NCI-H345 (cell line): ENCODE measurements around the gene NASP.

ENCODE experiments used
- DNase-seq: peaks from one replicate; lab custom pipeline; 2025; lab: John Stamatoyannopoulos, UW

The NASP gene, protein sequence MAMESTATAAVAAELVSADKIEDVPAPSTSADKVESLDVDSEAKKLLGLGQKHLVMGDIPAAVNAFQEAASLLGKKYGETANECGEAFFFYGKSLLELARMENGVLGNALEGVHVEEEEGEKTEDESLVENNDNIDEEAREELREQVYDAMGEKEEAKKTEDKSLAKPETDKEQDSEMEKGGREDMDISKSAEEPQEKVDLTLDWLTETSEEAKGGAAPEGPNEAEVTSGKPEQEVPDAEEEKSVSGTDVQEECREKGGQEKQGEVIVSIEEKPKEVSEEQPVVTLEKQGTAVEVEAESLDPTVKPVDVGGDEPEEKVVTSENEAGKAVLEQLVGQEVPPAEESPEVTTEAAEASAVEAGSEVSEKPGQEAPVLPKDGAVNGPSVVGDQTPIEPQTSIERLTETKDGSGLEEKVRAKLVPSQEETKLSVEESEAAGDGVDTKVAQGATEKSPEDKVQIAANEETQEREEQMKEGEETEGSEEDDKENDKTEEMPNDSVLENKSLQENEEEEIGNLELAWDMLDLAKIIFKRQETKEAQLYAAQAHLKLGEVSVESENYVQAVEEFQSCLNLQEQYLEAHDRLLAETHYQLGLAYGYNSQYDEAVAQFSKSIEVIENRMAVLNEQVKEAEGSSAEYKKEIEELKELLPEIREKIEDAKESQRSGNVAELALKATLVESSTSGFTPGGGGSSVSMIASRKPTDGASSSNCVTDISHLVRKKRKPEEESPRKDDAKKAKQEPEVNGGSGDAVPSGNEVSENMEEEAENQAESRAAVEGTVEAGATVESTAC

DNA sequence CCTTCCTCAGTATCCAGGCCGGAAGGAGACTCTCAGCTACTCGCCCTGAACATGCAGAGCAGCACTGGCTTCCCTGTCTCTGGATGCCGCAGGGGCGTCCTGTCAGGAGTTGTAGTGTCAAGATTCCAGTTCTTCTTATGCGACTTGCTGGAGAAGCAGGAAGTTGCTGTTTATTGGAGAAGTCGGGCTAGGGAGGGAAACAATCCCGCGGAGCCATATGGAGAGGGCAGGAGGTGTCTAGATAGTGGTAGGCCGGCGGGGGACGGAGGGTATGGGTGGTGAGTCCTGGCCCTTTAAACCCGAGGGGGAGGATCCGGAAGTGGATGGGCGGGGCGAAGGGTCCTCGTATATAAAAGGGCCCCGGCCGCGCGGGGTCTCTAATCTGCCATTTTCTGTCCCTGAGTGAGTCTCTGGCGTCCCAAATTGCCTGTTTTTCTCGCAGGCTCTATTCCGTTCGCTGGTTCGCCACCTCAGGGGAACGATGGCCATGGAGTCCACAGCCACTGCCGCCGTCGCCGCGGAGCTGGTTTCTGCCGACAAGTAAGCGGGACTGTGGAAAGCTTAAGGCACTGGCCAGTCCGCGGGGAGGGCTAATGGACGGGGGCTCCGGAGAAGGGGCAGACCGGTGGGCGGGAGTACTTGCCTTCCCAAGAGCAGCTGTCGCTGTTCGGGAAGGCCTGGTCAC is at the start of gene NASP:
NASP (plus strand) TSS at position 376 of the 685 bp plus-strand sequence; CDS start at position 482, 106 bp downstream.
- DNase-seq: peak; percentile 91

DNA sequence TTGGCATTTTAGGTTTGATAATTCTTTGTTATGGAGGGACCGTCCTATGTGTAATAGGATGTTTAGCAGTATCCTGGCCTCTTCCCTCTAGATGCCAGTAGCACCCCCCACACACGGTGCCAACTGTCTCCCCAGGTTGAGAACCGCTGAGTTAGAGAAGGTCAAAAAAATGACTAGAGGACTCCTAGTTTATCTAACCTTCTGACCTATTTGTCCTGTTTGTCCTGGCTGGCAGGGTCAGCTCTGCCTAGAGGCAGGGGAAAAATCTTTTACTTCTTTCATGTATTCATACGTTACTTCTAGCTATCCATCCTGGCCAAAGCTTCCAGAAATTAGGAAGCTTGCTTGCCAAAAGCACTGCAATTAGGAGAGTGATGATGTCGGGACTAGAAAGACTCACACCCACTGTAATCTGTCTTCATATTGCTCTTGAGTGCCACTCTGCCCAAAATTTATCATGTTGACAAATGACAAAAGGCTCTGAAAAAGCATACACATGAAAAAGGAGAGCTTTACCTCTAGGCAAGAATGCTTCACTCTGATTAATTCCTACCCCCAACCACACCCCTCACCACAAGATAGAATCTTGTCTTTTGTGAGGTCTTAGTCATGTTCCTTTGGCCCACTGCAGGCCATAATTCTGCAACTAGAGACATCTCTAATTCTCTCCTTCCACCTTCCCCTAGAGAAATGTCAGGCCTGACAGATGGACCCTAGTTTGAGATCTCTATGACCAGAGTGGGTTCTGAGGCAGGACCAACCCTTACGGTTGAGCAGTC is 47.7 kb upstream of the NASP start:
- DNase-seq: no peak

DNA sequence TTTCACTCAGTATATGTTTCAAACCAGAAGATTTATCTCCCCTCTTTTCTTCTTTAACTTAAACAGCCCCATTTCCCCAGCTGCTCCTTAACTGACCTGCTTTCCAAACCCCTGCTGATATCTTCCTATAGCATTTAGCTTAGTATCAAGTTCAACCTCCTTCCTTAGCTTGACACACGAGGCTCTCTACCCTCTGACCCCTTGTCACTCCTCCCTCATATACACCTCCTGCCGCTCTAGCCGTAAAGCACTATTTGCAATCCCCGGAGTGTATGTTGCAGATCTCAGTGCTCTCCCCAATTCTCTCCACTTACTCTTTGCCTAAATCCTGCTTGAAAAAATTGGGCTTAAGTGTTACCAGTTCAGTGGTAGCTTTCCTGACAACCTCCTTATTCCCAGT is 47.0 kb upstream of the NASP start:
- DNase-seq: no peak

DNA sequence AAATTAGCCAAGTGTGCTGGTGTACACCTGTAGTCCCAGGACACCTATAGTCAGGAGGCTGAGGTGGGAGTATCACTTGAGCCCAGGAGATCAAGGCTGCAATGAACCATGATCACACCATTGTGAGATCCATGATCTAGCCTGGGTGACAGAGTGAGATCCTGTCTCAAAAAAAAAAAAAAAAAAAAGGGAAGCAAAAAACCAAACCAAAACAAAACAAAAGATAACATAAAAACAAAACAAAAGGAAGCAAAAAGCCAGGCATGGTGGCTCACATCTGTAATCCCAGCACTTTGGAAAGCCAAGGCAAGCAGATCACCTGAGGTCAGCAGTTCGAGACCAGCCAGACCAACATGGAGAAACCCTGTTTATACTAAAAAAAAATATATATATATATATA is 42.6 kb upstream of the NASP start:
- no peak for DNase-seq

DNA sequence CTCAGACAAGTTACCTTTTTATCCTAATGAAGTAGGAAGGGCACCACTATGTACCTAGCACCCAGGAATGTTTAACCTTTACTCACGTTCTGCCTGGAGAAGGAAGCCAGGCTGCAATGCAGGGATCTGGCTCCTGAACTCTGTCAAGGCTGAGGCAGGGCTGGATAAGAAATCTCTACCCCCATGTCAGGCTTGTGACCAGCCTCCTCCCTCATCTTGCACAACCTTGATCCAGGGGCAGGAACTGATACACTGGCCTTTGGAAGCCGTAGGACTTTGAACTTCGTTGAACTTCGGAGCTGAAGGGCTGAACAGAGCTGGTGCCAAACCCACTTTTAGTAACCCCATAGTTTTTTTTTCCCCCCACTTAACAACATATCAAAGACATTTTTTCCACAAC is 41.2 kb upstream of the NASP start:
- DNase-seq: no peak

DNA sequence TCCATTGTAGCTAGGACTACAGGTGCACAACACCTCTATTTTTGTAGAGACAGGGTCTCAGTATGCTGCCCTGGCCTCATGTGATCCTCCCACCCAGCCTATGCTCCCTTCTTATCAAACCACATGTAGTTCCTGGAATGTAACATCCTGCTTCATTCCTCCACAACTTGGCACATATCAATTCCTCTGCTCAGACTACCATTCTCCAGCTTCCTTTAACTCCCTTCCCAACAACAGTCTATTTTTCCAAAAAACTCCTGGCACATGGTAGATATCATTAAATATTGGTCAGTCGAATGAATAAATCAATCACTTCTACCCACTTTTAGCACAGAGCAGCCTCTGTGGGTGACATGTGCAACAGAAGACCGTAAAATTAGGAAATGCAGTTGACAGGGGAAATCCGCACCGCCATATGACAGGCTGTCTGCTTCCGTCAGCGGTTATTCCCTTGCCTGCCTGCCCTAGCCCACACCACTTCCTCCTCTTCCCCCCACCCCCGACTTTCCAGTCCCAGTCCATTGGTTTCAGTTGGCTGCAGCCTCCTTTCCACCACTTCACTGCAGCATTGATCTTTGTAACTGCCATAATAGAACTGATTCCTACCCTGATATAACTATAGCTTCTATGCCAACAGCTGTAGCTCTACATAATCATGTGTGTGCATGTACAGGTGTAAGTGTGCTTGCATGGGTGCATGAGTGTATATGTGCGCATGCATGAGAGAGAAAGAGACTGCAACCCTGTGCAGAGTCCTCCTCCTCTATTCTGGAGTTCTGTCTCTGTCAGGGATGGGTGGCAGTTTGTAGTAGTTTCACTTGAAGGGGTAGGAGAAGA is 40.0 kb upstream of the NASP start:
- DNase-seq: no peak

DNA sequence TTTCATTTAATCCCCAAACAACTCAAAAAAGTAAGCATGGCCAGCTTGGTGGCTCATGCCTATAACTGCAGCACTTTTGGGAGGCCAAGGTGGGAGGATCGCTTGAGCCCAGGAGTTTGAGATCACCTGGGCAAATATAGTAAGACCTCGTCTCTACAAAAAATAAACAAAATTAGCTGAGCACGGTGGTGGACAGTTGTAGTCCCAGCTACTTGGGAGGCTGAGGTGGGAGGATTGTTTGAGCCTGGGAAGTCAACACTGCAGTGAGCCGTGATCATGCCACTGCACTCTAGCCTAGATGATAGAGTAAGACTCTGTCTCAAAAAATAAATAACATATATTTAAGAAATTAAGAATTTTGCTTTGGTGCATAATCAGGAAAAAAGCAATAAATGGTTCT is 39.3 kb upstream of the NASP start:
- no peak for DNase-seq

DNA sequence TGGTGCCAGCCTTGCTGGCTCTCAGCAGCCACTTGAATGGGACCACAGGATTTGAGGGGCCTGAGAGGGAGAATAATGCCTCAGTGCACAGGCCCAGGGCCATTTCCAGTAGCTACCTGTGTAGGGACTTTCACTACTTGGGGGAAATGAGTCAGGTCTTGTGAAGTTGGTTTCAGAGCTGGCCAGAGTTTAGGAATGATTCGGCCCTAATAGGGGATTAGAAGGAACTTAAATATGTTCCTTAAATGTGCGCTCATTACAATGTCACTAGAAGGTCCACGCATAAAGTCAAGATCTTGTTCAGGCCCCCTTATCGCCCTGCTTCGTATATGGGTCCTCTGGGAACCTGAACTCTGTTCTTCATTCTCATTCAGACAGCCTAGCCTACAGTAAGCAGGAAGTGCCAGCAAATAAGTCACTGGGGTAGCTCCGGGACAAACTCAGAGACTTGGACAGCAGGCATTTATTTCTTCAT is 38.8 kb upstream of the NASP start:
- DNase-seq: no peak

DNA sequence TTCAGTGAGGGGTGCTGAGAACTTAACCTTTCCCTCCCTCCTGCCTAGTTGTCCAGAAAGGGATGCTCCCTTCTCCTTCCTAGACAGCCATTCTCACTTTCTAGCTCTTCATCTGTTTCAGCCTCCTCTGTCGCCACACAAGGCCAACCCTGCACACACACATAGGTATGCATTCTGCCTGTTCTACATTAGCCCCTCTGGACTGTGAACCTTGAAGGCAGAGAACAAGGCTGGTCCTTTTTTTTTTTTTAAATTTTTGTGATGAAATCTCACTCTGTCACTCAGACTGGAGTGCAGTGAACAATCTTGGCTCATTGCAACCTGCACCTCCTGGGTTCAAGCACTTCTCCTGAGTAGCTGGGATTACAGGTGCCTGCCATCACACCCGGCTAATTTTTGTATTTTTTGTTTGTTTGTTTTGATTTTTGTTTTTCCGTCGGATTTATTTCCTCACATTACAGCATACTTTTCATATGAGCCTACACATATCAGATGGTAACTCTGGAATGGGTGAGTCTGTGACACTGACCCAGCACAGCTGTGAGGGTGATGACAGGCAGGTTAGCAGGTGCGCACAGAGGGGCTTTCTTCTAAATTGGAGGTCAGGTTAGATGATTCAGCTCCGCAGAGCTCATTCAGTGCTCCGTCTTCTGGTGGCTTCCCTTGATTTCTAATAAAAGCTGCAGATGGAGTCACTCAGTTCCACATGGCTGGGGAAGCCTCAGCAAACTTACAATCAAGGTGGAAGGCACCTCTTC is 38.1 kb upstream of the NASP start:
- no peak for DNase-seq

DNA sequence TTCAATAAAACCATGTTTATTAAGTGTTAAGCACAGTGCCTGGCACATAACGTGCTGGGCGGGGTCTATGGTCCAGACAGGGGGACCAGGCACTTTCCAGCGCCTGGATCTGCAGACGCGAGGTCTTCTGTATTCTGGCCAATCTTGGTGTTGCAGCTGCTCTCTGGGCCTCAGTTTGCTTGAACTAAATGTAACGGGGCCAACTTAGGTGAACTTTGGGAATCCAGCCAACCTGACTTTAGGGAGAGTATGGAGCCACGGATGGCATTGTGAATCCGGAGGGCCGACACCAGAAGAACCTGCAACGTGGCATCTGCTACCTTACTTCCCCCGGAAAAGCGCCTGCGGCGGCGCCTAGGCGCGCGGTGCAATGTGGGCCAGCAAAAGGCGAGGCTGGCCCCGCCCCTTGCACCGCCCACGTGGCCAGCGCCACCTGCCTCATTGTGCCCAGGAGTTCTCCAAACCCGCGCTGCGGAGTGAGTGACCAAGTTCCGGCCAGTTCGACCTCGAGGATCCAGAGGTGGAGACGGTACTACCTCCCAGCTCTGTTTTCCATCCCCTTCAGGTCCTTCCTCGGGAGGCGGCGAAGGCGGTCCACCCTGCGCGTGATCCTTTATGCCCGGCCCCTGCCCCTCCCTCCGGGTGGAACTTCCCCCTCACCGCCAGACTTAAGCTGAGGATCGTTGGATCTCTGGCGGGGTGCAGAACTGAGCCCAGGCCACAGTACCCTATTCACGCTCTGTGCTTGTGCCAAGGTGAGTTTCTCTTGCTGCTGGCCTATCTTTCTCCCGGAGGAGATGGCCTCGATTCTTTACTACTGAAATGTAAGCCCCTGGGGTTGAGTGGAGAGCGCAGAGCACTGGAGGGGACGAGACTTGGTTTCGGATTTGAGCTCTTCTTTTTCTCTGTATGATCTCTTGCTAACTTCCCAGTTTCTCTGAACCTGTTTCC is 33.2 kb upstream of the NASP start, which contains the start of gene AKR1A1:
AKR1A1 (plus strand) TSS at position 426 of the 951 bp plus-strand sequence. CDS start 10,969 bp downstream, outside the sequence.
- peak; percentile 95 for DNase-seq

DNA sequence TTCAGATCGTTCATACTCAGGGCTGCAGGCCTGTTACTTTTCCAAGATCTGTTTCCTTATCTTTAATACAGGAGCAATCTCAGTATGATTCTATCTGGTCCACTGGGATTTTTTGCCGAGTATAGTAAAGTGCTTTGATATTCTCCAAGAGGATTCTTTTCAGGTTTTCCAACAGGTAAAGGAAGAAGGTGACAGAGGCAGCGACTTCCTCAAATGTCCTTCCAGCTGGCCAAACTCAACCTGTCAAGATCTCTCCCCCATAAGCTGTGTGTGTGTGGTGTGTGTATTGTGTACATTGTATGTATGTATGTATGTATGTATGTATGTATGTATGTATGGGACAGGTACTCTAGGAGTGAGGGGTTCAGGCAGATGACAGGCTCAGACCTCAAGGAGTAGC is 32.2 kb upstream of the NASP start:
- no peak for DNase-seq

DNA sequence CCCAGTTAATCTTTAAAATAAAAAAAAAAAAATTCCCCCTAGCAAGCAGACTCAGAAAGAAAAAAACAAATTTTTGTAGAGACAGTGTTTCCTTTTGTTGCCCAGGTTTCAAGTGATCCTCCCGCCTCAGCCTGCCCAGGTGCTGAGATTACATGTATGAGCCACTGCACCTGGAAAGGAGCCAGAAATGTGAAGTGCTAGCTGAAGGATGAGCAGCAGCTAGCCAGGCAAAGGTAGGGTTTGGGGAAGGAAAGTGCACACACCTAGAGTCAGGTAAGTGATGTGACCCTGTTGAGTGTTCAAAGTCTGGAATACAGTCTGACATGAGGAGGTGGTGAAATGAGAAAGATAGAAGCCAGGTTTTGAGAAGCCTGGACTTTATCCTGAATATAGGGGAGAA is 31.5 kb upstream of the NASP start:
- DNase-seq: peak; percentile 85

DNA sequence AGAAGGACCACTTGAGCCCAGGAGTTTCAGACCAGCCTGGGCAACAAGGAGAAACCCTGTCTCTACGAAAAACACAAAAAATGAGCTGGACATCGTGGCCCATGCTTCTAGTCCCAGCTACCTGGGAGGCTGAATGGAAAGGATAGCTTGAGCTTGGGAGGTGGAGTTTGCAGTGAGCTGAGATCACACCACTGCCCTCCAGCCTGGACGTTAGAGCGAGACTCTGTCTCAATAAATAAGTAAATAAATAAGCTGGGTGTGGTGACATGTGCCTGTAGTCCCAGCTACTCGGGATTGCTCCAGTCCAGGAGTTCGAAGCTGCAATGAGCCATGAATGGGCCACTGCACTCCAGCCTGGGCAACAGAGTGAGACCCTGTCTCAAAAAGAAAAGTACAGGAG is 29.6 kb upstream of the NASP start:
- no peak for DNase-seq

DNA sequence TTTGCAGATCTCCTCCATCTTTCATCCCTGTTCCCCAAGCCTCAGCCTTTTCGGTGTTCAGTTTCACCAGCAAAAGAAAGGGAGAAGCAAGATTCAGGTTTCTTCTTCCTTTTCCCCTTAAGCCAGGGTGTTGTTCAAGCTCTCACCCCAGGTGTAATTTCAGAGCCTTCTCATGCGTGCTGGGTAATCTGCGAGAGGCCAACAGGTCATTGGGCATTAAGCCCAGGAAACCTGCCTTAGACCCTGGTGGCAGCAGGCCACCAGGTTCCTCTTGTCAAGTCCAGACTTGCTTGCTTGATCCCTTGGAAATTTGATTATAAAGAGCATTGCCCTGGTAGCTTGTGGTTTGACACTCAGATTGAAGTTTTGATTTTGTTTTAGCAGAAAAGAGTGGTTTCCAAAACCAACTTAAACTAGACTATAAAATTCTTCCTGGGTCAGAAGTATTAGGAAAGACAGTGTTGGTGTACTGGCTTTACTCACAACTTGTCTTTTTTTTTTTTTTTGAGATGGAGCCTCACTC is 26.4 kb upstream of the NASP start:
- DNase-seq: no peak

DNA sequence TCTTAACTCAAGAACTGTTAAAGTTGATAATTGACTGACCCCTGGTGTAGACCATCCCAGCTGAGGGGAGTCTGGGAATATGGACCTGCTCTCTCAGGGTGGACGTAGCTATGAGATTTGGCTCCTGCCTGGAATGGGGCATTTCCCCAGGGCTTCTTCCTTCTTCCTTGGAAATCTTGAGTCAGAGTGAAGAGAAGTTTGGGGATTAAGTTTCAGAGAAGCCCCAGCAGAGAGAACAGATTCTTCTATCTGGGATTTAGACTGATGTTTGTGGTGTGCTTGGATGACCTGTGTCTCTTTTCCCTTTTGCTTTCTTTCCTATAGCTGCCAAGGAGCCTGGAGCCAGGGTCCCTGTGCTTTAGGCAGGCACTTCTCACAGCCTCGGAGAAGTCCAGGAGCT is 20.0 kb upstream of the NASP start:
- DNase-seq: no peak

DNA sequence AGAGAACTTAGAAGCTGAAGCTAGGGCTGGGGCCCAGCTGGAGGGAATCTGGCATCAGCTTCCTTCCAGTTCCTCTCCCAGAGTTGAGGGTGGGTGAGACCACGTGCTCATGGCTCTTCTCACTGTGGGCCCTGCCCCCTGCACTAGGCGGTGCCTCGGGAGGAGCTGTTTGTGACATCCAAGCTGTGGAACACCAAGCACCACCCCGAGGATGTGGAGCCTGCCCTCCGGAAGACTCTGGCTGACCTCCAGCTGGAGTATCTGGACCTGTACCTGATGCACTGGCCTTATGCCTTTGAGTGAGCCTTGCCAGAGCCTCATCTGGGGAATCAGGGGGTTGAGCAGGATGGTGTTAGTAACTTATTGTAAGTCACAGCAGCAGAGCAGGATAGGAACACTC is 17.1 kb upstream of the NASP start:
- DNase-seq: no peak

DNA sequence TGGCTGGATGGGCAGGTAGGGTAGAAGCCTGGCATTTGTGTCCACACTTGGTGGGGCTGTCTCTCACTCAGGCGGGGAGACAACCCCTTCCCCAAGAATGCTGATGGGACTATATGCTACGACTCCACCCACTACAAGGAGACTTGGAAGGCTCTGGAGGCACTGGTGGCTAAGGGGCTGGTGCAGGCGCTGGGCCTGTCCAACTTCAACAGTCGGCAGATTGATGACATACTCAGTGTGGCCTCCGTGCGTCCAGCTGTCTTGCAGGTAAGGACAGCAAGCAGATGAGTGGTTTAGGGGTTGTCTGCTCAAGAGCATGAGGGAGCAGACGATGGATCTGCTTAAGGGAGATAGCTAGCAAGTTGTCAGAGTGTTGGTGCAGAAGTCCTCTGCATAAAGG is 15.9 kb upstream of the NASP start:
- DNase-seq: no peak

DNA sequence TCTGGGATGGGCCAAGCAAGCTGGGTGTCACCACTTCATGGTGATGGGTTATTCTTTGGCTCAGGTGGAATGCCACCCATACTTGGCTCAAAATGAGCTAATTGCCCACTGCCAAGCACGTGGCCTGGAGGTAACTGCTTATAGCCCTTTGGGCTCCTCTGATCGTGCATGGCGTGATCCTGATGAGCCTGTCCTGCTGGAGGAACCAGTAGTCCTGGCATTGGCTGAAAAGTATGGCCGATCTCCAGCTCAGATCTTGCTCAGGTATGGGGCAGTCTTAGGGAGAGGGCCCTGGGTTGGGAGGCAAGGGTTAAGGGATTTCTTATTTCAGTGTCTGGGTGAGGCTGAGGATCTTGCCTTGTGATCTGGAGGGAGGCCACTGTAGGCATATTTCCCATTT is 15.4 kb upstream of the NASP start:
- DNase-seq: no peak

DNA sequence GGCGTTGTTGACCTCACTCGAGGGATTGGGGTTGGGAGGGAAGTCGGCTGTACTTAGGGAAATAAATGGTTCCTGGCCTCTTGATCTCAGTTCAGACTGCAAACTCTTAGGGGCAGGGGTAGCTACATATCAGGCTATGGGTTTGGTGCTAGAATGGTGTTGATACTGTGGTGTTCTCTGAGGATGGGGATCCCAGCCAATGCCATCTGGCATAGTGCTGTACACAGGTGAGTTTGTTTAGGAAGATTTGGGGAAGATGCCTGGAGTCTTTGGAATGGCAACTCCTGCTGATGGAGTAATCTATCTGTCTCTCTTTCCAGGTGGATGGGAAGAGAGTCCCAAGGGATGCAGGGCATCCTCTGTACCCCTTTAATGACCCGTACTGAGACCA is 14.3 kb upstream of the NASP start:
- DNase-seq: no peak
